Myocyte (in vitro differentiated cells): Measurements from ENCODE around the gene AQP4. TPM values are rescaled to one million over a fixed set of nuclear protein-coding genes. Genes with fewer than 3 reads are reported as not detected.

Experiments used
- DNase-seq: peaks from one replicate; pipeline ENCODE4 v3.0.0-alpha.2; 2012; ENCODE audit warnings: low read depth
- polyA plus RNA-seq: library from polyadenylated mRNA; unstranded; fragments of >200 nt; gene quantifications from one replicate; pipeline ENCODE4 v1.2.1, GENCODE V29; 2012; ENCODE audit warnings: missing spikeins
- total RNA-seq: library from RNA; depleted of rRNA; stranded (reverse); fragments of >200 nt; gene quantifications from 2 replicates; pipeline ENCODE4 v1.2.3, GENCODE V29; 2014

The AQP4 gene
- not detected in 2 replicates for total RNA-seq
- not detected for polyA plus RNA-seq

- no peak for DNase-seq
These were observed at the start of gene AQP4 for GRCh38 chr18:26865557-26865956. Gene AQP4 (minus strand): TSS chr18:26865707. CDS start chr18:26865689, 18 bp downstream.

- no peak for DNase-seq
These were observed 46.3 kb upstream of the AQP4 start for GRCh38 chr18:26911840-26912239.

GRCh38 chr18:26909599-26910290 is 44.2 kb upstream of the AQP4 start:
- DNase-seq: no peak

- no peak for DNase-seq
These were observed 43.4 kb upstream of the AQP4 start for GRCh38 chr18:26908906-26909305.

- DNase-seq: no peak
These were observed 36.8 kb upstream of the AQP4 start for GRCh38 chr18:26902291-26902690.

- no peak for DNase-seq
These were observed 35.5 kb upstream of the AQP4 start for GRCh38 chr18:26901020-26901419.

- DNase-seq: no peak
These were observed 28.9 kb upstream of the AQP4 start for GRCh38 chr18:26894426-26894825.

GRCh38 chr18:26893996-26894395 is 28.5 kb upstream of the AQP4 start:
- DNase-seq: no peak

- no peak for DNase-seq
These were observed 22.8 kb upstream of the AQP4 start for GRCh38 chr18:26888259-26888658.

- DNase-seq: no peak
These were observed 9.6 kb upstream of the AQP4 start for GRCh38 chr18:26875040-26875654.

- DNase-seq: no peak
These were observed 8.8 kb upstream of the AQP4 start for GRCh38 chr18:26874283-26874682.

- DNase-seq: no peak
These were observed 4.1 kb upstream of the AQP4 start for GRCh38 chr18:26869640-26870039.

- DNase-seq: no peak
These were observed 3.6 kb upstream of the AQP4 start for GRCh38 chr18:26868968-26869586.

GRCh38 chr18:26867471-26867870 is 2.0 kb upstream of the AQP4 start:
- DNase-seq: no peak

- no peak for DNase-seq
These were observed 849 bp downstream of the AQP4 start for GRCh38 chr18:26864658-26865057.

GRCh38 chr18:26863921-26864497 is 1.5 kb downstream of the AQP4 start:
- DNase-seq: no peak

- no peak for DNase-seq
These were observed 2.2 kb downstream of the AQP4 start for GRCh38 chr18:26863122-26863879.

- no peak for DNase-seq
These were observed 3.4 kb downstream of the AQP4 start for GRCh38 chr18:26862084-26862483.

GRCh38 chr18:26854292-26854881 is 11.1 kb downstream of the AQP4 start:
- DNase-seq: no peak

- no peak for DNase-seq
These were observed 12.1 kb downstream of the AQP4 start for GRCh38 chr18:26853401-26853800.

- DNase-seq: no peak
These were observed 21.7 kb downstream of the AQP4 start for GRCh38 chr18:26843760-26844159.
